HG03025 (cell line): ENCODE measurements around the gene VSTM5.
"Not testable (repeated sequence)": the region's sequence is repeated elsewhere in the genome, so short reads cannot be mapped to it uniquely, and the experiment has no call there.

Source experiments
- ATAC-seq: cut with Tn5 transposase; IDR thresholded peaks from one replicate; pipeline ENCODE4 v1.9.1; 2021; ENCODE audit warnings: mild to moderate bottlenecking, moderate library complexity; ENCODE audit not compliant: unreplicated experiment, low FRiP score

Gene VSTM5

GRCh38 chr11:93801366-93801765 is 49.1 kb downstream of the VSTM5 start:
- ATAC-seq: no peak

- ATAC-seq: no peak
Observed at GRCh38 chr11:93796441-93797231, 53.8 kb downstream of the VSTM5 start.

- no peak for ATAC-seq
Observed at GRCh38 chr11:93791493-93791892, 58.9 kb downstream of the VSTM5 start.

GRCh38 chr11:93784935-93785360 is 65.5 kb downstream of the VSTM5 start:
- ATAC-seq: peak; percentile 28

GRCh38 chr11:93784145-93784934 is 66.1 kb downstream of the VSTM5 start, which contains the start of gene MED17:
Gene MED17, plus strand, starts transcription at chr11:93784282. Its CDS starts 232 bp downstream, at chr11:93784514.
- peak; percentile 98 for ATAC-seq

- ATAC-seq: peak; percentile 41
Observed at GRCh38 chr11:93783765-93784144, 66.7 kb downstream of the VSTM5 start.

- ATAC-seq: no peak
Observed at GRCh38 chr11:93783362-93783761, 67.1 kb downstream of the VSTM5 start.

GRCh38 chr11:93775289-93775688 is 75.1 kb downstream of the VSTM5 start:
- ATAC-seq: no peak

- ATAC-seq: not testable (repeated sequence)
Observed at GRCh38 chr11:93774560-93774959, 75.9 kb downstream of the VSTM5 start.

GRCh38 chr11:93773601-93774200 is 76.7 kb downstream of the VSTM5 start:
- ATAC-seq: no peak

GRCh38 chr11:93773045-93773477 is 77.4 kb downstream of the VSTM5 start:
- ATAC-seq: no peak

- ATAC-seq: no peak
Observed at GRCh38 chr11:93772123-93772522, 78.3 kb downstream of the VSTM5 start.

GRCh38 chr11:93770160-93770559 is 80.3 kb downstream of the VSTM5 start:
- ATAC-seq: no peak
